GM19324 (cell line): ENCODE results near the gene CLOCK.
"Not testable (repeated sequence)": the region's sequence is repeated elsewhere in the genome, so short reads cannot be mapped to it uniquely, and the experiment has no call there.

Experiments
- ATAC-seq: cut with Tn5 transposase; IDR thresholded peaks from one replicate; pipeline ENCODE4 v1.9.1; 2021; ENCODE audit warnings: mild to moderate bottlenecking, moderate library complexity; ENCODE audit not compliant: unreplicated experiment, low FRiP score

Gene CLOCK, protein sequence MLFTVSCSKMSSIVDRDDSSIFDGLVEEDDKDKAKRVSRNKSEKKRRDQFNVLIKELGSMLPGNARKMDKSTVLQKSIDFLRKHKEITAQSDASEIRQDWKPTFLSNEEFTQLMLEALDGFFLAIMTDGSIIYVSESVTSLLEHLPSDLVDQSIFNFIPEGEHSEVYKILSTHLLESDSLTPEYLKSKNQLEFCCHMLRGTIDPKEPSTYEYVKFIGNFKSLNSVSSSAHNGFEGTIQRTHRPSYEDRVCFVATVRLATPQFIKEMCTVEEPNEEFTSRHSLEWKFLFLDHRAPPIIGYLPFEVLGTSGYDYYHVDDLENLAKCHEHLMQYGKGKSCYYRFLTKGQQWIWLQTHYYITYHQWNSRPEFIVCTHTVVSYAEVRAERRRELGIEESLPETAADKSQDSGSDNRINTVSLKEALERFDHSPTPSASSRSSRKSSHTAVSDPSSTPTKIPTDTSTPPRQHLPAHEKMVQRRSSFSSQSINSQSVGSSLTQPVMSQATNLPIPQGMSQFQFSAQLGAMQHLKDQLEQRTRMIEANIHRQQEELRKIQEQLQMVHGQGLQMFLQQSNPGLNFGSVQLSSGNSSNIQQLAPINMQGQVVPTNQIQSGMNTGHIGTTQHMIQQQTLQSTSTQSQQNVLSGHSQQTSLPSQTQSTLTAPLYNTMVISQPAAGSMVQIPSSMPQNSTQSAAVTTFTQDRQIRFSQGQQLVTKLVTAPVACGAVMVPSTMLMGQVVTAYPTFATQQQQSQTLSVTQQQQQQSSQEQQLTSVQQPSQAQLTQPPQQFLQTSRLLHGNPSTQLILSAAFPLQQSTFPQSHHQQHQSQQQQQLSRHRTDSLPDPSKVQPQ

DNA sequence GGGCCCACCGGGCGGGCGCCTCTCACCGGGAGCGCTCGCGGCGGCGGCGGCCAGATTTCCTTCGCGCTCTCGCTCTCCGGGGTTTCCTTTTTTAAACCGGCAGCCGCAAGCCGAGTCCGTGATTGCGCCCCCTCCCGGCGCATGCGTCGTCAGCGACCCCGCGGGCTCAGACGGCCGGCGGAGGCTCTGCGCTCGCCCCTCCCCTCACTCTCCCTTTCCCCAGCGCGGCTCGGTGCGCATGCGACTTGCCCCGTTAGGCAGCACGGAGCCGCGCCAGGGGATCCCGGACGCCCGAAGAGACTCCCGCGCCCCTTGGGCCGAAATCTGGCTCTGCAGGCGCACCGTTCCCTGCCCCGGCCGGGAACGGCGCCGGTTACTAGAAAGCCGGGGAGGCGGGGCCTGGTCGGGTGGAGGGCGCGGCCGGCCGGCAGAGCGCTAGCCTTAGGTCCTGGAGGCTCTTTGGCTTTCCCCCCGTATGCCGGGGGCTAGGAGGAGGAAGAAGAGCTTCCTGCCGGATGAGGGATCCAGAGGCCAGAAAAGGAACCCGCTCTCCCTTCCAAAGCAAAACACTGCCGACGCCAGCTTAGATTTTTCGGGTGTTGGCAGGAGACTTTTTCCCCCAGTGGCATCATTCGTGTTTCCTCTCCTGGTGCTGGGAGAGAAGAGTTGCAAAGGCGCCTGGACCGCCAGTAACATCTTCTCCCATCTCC is at the start of gene CLOCK:
CLOCK (minus strand) TSS at position 154 of the 710 bp plus-strand sequence. CDS start 64,124 bp downstream, outside the sequence.
- peak; percentile 84 for ATAC-seq

DNA sequence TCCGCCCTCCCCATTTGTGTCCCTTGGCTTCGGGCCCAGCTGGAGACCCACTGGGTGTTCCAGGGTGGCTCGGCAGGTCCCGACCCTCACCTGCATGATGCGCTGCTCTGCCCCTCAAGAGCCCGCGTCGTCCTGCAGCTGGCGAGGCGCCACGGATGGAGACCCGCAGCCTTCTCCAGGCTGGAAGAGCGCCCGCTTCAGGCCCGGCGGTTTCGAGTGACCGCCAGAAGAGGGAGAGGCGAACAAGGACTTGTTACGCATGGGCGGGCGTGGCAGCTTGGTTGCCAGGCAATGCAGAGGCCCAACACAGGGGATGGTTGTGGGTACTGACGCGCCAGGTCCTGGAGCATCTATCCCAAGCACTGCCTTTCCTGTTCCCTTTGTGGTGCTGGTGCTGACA is 45.3 kb upstream of the CLOCK start, which contains the start of gene PDCL2:
PDCL2 (minus strand) TSS at position 232 of the 400 bp plus-strand sequence; CDS start at position 96, 136 bp downstream.
- ATAC-seq: no peak

DNA sequence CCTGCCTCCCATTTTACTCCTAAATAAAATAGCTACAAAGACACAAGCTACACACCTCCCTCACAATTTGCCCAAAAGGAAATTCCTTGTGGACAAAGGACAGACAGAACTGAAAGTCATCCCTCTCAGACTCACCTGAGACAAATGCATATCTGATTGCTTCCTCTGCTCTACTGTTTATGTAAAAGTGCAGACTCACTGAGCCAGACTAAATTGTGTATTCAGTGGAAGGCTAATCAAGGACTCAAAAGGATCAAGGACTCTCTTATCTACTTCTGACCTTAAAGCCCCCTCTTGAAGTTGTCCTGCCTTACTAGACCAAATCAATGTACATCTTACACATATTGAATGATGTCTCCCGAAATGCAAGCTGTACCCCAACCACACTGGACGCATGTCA is 41.5 kb upstream of the CLOCK start:
- ATAC-seq: no peak

DNA sequence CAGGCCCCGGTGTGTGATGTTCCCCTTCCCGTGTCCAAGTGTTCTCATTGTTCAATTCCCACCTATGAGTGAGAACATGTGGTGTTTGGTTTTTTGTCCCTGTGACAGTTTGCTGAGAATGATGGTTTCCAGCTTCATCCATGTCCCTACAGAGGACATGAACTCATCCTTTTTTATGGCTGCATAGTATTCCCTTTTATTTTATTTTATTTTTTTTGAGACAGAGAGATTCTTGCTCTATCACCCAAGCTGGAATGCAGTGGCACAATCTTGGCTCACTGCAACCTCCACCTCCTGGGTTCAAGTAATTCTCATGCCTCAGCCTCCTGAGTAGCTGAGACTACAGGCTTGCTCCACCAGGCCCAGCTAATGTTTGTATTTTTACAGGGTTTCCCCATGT is 36.1 kb upstream of the CLOCK start:
- not testable (repeated sequence) for ATAC-seq

DNA sequence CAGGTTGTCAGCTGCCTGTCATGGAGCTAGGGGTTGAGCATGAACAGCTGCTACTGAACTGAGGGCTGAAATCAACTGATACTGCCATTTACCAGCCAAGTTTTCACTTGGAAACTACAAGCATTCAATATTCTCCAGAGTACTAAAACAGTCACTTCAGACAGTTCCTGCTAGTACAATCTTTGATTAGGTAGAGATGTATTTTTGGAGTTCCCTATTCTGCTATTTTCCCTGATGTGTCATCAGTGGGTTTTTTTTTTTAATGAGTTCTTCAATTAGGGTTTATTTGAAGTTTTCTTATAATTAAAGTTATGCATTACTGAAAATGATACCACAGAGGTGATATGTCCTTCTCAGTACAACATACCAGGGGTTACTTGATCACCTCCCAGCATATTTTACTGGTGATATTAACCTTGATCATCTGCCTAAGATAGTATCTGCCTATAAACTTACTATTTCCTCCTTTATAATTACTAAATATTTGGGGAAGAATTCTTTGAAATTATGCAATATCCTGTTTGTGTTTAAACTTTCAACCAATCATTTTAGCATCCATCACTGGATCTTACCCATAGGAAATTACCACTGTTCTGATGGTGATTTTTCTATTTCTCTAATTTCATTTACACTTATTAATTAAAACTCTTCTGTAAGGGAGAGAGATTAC is 31.8 kb upstream of the CLOCK start:
- ATAC-seq: no peak

DNA sequence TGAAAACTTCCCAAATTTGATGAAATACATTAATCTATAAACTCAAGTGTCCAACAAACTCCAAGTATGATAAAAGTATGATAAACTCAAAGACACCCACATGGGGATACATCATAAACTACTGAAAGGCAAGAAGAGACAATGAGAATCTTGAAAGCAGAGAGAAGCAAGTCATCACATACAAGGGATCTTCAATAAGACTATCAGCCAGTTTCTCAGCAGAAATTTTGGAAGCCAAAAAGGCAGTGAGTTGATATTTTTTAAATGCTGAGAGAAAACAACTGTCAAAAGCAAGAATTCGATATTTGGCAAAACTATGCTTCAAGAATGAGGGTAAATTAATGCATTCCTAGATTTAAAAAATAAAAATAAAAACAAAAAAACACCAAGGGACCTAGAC is 28.8 kb upstream of the CLOCK start:
- no peak for ATAC-seq

DNA sequence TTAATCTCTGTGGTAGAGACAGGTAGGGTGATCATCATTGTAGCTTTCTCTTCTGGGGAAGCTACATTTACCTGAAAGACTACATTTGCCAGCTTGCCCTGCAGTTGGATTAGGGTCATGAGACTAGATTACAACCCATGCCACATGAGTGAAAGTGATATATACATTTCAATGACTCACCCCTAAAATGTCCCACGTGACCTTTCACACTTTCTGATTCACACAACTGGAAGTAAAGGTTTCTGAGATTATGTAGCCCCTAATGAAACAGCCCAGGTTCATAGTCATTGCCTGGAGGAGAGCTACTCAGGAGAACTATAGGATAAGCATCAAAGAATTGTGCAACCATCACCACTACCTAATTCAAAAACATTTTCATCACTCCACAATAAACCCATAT is 27.5 kb upstream of the CLOCK start:
- no peak for ATAC-seq

DNA sequence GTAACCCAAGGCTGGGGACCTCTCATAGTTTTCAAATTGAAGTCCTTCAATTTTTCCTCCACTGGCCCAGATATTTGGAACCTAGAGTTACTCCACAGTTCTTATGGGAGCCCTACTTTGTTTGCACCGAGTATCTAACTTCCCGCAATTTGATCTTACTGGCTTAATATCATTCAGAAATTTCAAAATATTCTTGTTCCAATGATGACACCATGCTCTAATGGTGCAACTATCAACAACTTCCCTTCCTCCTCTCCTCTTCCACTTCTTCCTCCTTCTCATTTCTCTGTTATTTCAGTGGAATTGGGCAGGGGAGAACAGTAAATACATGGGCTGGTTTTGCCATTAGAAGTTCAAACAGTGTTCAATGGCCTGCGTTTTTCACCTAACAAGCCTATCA is 25.1 kb upstream of the CLOCK start:
- ATAC-seq: no peak

DNA sequence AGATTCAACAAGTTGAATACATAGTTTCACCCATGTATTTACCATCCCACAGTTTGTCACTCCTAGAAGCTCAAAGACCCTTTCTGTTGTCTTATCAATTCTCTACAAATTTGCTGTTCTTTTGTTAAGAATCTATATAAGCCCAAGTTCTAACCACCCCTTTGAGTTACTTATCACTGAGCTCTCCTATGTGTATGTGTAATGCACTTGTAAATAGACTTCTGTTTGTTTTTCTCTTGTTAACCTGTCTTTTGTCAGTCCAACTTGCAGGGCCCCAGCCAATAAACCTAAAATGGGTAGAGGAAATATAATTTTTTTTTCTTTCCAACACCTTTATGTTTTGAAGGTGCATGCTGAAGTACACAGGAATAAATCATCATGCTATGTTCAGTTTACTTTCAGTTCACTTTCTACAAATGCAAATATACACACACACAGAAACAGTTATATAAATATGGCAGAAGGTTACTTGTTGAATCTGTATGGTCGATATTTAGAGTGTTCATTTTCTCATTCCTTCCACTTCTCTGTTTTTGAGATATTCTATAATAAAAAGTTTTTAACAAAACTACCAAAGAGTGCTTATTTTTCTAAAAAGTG is 22.3 kb upstream of the CLOCK start:
- peak; percentile 58 for ATAC-seq

DNA sequence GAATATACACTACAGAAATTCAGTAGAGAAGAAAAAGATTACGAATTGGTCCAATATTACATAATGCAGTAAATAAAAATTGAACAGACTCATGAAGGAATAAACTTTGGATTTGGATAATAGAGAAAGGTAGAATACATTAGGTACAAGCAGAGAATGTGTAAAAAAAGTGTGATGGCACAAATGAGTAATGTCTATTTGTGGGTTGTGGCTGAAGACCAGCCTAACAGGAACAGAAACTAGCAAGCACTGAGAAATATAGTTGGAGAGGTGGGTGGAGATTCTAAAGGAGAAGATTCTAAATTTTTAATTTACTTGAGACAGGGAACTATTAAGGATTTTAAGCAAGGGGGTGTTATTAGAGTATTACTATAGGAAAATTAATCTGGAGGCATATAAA is 15.2 kb upstream of the CLOCK start:
- ATAC-seq: peak; percentile 93

DNA sequence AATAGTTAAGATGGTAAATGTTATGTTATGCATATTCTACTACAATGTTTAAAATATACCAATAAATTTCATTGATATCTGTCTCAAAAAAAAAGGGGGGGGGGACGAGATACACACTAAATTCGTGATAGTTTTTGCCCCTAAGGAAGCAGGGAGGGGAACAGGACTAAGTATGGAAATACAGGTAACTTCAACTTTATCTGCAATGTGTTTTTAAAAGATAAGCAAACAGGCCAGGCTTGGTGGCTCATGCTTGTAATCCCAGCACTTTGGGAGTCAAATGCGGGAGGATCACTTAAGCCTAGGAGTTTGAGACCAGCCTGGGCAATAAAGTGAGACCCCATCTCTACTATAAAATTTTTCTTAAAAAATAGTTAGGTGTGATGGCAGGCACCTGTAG is 13.4 kb upstream of the CLOCK start:
- no peak for ATAC-seq

DNA sequence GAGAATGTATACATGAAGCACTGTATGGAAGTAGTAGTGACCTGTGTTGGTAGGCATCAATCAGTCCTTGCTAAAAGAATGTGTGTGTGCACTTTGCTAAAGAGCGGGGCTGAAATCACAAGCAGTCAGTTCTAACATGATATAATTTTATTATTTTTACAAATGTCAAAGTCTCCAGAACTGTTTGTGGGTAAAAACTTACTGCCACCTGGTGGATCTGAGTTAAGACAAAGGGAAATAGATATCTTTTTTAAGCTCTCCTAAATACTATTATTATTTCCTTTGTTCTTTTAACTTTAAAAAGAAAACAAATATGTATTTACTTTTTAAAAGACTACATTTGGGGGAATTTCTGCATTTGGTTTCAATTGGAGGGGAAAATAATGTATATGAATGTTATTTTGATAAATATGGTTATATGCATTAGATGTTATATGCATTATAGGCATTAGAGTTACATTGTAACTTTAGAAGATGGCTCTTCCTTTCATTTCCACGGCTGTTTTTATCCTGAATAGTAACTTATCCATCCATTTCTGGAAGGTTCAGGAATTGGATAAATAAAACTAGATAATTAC is 7.8 kb upstream of the CLOCK start:
- no peak for ATAC-seq

DNA sequence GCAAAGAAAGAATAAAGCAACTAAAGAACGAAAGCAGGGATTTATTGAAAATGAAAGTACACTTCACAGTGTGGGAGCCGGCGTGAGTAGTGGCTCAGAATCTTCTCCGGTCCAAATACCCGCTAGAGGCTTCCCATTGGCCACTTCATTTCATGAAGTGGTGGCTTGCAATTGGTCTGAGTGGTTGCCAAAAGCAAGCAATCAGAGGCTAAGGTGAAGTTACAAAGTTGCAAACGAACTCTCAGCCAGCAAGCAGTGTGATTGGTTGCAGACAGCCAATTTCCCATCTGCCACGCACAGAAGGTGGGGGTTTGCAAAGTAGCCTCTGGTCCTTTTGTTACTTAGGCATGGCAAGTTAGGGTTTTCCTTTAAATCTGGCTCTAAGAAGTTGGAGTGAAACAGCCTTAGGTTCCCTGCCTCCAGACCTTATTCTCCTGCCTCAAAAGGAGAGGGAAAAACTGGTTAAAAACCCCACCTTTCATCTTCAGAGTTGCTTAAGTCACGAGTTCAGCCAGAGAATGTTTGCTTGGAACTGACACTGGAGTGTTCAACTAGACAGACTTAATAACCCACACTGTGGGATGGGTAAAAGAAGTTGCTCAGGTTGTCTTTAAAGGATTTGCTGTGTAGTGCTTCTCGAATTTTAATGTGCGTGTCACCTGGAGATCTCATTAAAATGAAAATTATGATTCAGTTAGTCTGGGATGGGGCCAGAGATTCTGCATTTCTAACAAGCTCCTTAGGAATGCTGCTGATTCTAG is 6.9 kb upstream of the CLOCK start:
- ATAC-seq: peak; percentile 94

DNA sequence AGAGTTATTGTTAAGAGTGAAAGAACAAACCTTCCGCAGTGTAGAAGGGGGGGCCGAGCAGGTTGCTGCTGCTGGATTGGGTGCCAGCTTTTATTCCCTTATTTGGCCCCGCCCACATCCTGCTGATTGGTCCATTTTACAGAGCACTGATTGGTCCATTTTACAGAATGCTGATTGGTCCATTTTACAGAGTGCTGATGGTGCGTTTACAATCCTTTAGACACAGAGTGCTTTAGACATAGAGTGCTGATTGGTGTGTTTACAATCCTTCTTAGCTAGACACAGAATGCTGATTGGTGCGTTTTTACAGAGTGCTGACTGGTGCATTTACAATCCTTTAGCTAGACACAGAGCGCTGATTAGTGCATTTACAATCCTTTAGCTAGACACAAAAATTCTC is 5.3 kb upstream of the CLOCK start:
- not testable (repeated sequence) for ATAC-seq

DNA sequence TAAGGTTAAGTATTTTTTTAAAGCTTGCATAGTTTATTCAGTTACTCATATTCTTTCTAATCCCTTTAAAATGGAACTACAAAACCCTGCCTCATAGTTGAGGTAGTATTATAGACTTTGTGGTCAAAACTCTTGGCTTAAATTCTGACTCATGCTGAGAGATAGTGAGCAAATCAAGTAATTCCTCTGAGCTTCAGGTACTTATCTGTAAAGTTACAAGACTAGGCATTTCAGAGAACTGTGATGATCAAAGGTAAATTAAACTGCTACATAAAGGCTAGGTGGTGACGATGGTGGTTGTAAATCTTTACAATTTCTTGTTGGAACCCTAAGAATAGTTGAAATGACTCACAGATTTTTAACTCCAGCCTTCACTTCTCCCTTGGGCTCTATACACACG is 3.2 kb upstream of the CLOCK start:
- ATAC-seq: no peak

DNA sequence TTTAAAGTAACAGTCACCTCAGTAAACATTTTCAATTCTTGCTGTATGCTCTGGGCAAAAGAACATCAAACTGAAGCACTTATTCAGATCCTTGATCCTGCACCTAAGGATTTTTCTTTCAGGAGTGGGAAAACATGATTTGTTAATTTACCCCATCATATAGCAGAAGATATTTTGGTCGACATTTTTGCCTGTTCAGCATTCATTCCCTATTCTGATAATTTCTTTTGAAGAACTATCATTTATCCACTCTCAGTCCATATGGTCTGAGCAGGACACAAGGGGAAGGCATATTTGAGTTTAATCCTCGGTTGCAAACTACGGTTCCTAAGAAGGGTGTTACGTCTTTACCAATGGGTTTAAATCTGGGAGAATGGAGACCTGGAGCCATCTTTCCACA is 1.2 kb upstream of the CLOCK start:
- no peak for ATAC-seq

DNA sequence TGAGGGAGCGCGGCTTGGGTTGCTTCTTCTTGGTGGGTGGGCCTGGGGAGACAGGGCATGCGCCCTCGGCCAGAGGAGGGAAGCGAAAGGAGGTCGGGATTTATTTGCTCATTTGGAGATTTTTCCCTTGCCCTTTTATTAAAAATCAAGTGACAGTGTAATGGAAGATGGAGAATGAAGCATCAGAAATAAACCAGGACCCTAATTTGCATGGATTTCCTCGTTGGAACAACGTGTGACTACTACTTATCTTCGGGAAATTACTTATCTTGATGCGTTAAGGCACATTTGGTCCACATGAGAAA is 709 bp upstream of the CLOCK start:
- no peak for ATAC-seq

DNA sequence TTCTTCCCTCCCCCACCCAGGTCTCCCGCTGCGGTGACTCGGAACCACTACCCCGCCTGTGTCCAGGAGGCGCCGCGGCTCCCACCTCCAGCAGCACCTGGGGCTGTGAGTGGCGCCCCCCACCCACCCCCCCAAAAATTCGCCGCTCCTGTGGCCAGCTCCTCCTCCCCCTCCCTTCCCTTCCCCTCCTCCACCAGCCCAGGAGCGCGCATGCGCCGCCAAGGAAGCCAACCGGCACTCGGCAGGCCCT is 278 bp downstream of the CLOCK start:
- peak; percentile 61 for ATAC-seq
